Panc1 (cell line): ENCODE data around the gene SLC5A2. TPM values are rescaled to one million over a fixed set of nuclear protein-coding genes. Genes with fewer than 3 reads are reported as not detected.
A peak's percentile ranks its signal among the peaks of the same experiment; 100 is the strongest.

Experiments
- ATAC-seq: fragments of 200-7000 bp; cut with Tn5 transposase; 2 replicates; pipeline ENCODE4 v1.9.1; 2020; ENCODE audit warnings: mild to moderate bottlenecking, moderate library complexity
- BruUV-seq: library from RNA; stranded (reverse); fragments of 400-500 nt; replicated peaks from 2 replicates; lab custom pipeline; 2021; lab: Mats Ljungman, UMichigan
- CTCF ChIA-PET: fragments of 300-600 bp; sonication (Branson Sonifier 250); formaldehyde crosslinking; loops from one replicate; lab custom pipeline; 2022; ENCODE audit warnings: antibody characterized with exemption; lab: Charles Lee
- POLR2A ChIA-PET: fragments of 300-600 bp; sonication (Branson Sonifier 250); formaldehyde crosslinking; loops from one replicate; lab custom pipeline; 2022; ENCODE audit warnings: antibody characterized with exemption; lab: Charles Lee
- DNase-seq: peaks from one replicate; pipeline ENCODE4 v3.0.0-alpha.2; 2010; ENCODE audit warnings: low read depth, low spot score
- H3K27ac ChIP-seq: 2 replicates; pipeline ENCODE4 v1.5.1; 2011; ENCODE audit warnings: mild to moderate bottlenecking, low read length, inconsistent platforms
- H3K27me3 ChIP-seq: fragments of 200-500 bp; sonication (Bioruptor generic); 2 replicates; pipeline ENCODE4 v1.6.0; 2014; ENCODE audit warnings: low read length, inconsistent platforms; ENCODE audit not compliant: control insufficient read depth, insufficient read depth
- H3K36me3 ChIP-seq: fragments of 200-500 bp; sonication (Bioruptor generic); 2 replicates; pipeline ENCODE4 v1.5.1; 2014; ENCODE audit warnings: inconsistent platforms, mild to moderate bottlenecking, low read length, moderate library complexity; ENCODE audit not compliant: control insufficient read depth, insufficient read depth
- H3K4me1 ChIP-seq: 2 replicates; pipeline ENCODE4 v1.5.1; 2011; ENCODE audit warnings: inconsistent platforms, mild to moderate bottlenecking, low read length, moderate library complexity; ENCODE audit not compliant: control insufficient read depth, insufficient read depth
- H3K4me3 ChIP-seq, 2 experiments: 2 replicates each; pipeline ENCODE4 v1.5.1; 2011 to 2012; ENCODE audit warnings: low read depth in 2 of 2, low read length in 2 of 2, mild to moderate bottlenecking in 2 of 2, inconsistent platforms in 1 of 2, moderate library complexity in 1 of 2
- H3K9me3 ChIP-seq: fragments of 200-500 bp; sonication (Bioruptor generic); 2 replicates; pipeline ENCODE4 v1.5.1; 2014; ENCODE audit warnings: low read depth, mild to moderate bottlenecking, inconsistent platforms, low read length, moderate library complexity; ENCODE audit not compliant: control insufficient read depth, insufficient read depth
- POLR2AphosphoS5 ChIP-seq: IDR thresholded peaks from 2 replicates; pipeline ENCODE4 v1.6.1; 2012; ENCODE audit warnings: mild to moderate bottlenecking, low read depth, low read length, moderate library complexity
- SIN3A ChIP-seq: IDR thresholded peaks from 2 replicates; pipeline ENCODE4 v1.6.1; 2012; ENCODE audit warnings: low read depth, mild to moderate bottlenecking, low read length, moderate library complexity, borderline replicate concordance; ENCODE audit not compliant: insufficient read depth
- TCF7L2 ChIP-seq: IDR thresholded peaks from 2 replicates; pipeline ENCODE4 v1.6.1; 2011; ENCODE audit warnings: mild to moderate bottlenecking, low read depth, low read length, inconsistent platforms
- in situ Hi-C: cut with HindIII; loops from 2 replicates; pipeline ENCODE4 v1.10.0; 2016; ENCODE audit warnings: low sequenced_read_pairs, low pct_unique_long_range_greater_than_20kb
- intact Hi-C: fragments of 100-400 bp; cut with micrococcal nuclease; formaldehyde crosslinking; loops from one replicate; pipeline ENCODE4 v1.10.0; 2022; ENCODE audit not compliant: unreplicated experiment
- total RNA-seq: library from RNA; stranded (reverse); gene quantifications from one replicate; pipeline ENCODE4 v1.2.1, GENCODE V29; 2021; ENCODE audit not compliant: unreplicated experiment
- TF ChIP-seq, protein P1 (sequence below): fragments of 450-650 bp; IDR thresholded peaks from 2 replicates; pipeline ENCODE4 v1.5.1; 2017; ENCODE audit warnings: mild to moderate bottlenecking
- TF ChIP-seq, protein P2 (sequence below), 2 experiments: IDR thresholded peaks; 2 replicates each; pipeline ENCODE4 v1.6.1; 2011 to 2012; ENCODE audit warnings: low read depth in 2 of 2, control low read depth in 1 of 2, low read length in 1 of 2, mild to moderate bottlenecking in 1 of 2, moderate library complexity in 1 of 2; ENCODE audit not compliant: insufficient read depth in 1 of 2

The SLC5A2 gene
- total RNA-seq, 1 experiment from 2014 or later: 0.15 TPM

DNA sequence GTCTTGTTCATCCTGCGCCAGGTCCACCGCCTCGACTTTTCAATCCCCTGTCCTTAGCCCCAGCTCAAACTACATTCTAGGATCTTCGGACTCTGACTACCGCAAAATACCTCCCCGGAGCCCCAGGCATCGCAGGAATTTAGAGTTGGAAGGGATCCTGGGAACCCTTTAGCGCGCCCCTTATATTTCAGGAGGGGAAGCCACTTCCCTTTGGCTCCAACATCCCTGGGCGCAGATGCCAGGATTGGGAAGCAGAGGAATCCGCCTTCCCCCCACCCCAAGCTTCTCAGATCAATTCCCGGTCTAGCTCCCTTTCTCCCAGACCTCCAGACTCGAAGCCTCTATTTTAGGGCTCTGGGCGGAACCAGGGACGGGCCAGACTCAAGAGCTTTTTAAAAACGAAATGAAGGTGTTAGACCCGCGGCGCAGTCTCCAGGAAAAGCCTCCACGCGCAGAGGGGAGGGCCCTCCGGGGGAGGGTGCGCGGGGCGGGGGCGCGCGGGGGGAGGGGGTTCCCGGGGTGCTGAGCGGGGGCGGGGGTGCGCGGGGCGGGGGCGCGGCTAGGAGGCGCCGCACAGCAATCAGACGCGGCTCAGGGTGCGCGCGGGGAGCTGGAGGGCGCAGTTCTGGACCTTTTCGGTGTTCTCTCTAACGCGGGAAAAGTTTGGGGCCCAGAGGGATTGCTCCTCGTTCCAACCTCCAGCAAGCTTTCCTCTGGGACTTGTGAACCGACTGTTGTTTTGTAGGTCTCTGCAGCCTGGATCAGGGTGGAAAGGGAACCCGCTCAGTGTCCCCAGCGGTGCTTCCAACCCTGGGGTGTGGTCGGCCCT, 46.4 kb downstream of the SLC5A2 start:
- peak overlapping the region; percentile 33 to 44 for H3K4me3 ChIP-seq
- POLR2A ChIA-PET: no interaction called here
- in situ Hi-C loops (no loop called here), intact Hi-C loops (loop anchor here (5.0 kb wide), 1 partner anchor 52 kb away; no protein-coding TSS in a partner anchor)
- H3K27me3 ChIP-seq: peaks cover 6% of the 10 kb centered on the region; the same call in 1 of the 2 replicates
- BruUV-seq: no TSS peak
- H3K4me1 ChIP-seq: 0 out of 2 replicates have a peak, but pooled peaks cover 4% of the 10 kb centered on the region
- CTCF ChIA-PET: interaction anchor here (0.6 kb wide), 2 partner anchors 16 to 1003 kb away, joined by 3 to 5 read pairs; partner anchors contain the start of gene ZNF768
- H3K36me3 ChIP-seq: no peaks in the 10 kb centered on the region
- ATAC-seq (peak; percentile 75), DNase-seq (no peak)
- H3K9me3 ChIP-seq: no peaks in the 10 kb centered on the region
- no peak for TF ChIP-seq SIN3A
- no peak for TF ChIP-seq TCF7L2
- TF ChIP-seq, protein P1, sequence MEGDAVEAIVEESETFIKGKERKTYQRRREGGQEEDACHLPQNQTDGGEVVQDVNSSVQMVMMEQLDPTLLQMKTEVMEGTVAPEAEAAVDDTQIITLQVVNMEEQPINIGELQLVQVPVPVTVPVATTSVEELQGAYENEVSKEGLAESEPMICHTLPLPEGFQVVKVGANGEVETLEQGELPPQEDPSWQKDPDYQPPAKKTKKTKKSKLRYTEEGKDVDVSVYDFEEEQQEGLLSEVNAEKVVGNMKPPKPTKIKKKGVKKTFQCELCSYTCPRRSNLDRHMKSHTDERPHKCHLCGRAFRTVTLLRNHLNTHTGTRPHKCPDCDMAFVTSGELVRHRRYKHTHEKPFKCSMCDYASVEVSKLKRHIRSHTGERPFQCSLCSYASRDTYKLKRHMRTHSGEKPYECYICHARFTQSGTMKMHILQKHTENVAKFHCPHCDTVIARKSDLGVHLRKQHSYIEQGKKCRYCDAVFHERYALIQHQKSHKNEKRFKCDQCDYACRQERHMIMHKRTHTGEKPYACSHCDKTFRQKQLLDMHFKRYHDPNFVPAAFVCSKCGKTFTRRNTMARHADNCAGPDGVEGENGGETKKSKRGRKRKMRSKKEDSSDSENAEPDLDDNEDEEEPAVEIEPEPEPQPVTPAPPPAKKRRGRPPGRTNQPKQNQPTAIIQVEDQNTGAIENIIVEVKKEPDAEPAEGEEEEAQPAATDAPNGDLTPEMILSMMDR: no peak
- H3K27ac ChIP-seq: no peak overlapping the region

DNA sequence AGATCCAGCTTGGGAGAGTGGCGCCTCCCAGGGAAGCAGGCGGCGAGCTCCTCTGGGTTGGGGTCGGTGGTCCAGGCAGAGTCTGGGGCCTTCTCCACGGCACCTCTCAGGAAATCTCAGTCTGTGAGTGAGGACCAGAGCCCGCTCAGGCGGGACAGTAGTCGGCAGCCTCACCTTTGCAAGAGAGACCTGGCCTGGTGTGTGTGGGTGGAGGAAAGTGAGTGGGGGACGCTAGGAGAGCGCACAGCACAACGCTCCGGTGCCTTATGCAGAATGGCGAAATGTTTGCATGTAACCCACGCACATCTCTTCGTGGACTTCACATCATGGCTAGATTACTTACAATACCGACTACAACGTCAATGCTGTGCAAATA, 47.0 kb downstream of the SLC5A2 start:
- Histone ChIP-seq H3K4me1 (0 out of 2 replicates have a peak, but pooled peaks cover 4% of the 10 kb centered on the region), H3K36me3 (no peaks in the 10 kb centered on the region), H3K9me3 (no peaks in the 10 kb centered on the region), H3K27ac (no peak overlapping the region), H3K27me3 (peaks cover 6% of the 10 kb centered on the region; the same call in 1 of the 2 replicates), H3K4me3 (peak overlapping the region; percentile 21 to 44)
- CTCF ChIA-PET: no interaction called here
- intact Hi-C loops: loop anchor here (5.0 kb wide), 1 partner anchor 53 kb away; no protein-coding TSS in a partner anchor
- DNase-seq (no peak), ATAC-seq (peak; percentile 61)
- POLR2A ChIA-PET: interaction anchor here (0.6 kb wide), 1 partner anchor 115 kb away, joined by 3 read pairs; no protein-coding TSS in a partner anchor
- BruUV-seq: no TSS peak
- TF ChIP-seq SIN3A (no peak), TCF7L2 (no peak), POLR2AphosphoS5 (no peak)
- TF ChIP-seq, protein P2, sequence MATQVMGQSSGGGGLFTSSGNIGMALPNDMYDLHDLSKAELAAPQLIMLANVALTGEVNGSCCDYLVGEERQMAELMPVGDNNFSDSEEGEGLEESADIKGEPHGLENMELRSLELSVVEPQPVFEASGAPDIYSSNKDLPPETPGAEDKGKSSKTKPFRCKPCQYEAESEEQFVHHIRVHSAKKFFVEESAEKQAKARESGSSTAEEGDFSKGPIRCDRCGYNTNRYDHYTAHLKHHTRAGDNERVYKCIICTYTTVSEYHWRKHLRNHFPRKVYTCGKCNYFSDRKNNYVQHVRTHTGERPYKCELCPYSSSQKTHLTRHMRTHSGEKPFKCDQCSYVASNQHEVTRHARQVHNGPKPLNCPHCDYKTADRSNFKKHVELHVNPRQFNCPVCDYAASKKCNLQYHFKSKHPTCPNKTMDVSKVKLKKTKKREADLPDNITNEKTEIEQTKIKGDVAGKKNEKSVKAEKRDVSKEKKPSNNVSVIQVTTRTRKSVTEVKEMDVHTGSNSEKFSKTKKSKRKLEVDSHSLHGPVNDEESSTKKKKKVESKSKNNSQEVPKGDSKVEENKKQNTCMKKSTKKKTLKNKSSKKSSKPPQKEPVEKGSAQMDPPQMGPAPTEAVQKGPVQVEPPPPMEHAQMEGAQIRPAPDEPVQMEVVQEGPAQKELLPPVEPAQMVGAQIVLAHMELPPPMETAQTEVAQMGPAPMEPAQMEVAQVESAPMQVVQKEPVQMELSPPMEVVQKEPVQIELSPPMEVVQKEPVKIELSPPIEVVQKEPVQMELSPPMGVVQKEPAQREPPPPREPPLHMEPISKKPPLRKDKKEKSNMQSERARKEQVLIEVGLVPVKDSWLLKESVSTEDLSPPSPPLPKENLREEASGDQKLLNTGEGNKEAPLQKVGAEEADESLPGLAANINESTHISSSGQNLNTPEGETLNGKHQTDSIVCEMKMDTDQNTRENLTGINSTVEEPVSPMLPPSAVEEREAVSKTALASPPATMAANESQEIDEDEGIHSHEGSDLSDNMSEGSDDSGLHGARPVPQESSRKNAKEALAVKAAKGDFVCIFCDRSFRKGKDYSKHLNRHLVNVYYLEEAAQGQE (IDR thresholded peaks at IDR 0.05; ENCODE audit: insufficient read depth in 1 of 2, low read depth in 2 of 2, low read length in 1 of 2): no peak
- TF ChIP-seq, protein P1: no peak
- in situ Hi-C loops: no loop called here
